ENCODE results near the gene STRN. TPM values are rescaled to one million over a fixed set of nuclear protein-coding genes. Genes with fewer than 3 reads are reported as not detected.

STRN gene
- total and polyA plus RNA-seq, 2 donors (not counting 1 experiment from before 2014, with no cell fraction given): 13.7 to 19.9 TPM

DNA sequence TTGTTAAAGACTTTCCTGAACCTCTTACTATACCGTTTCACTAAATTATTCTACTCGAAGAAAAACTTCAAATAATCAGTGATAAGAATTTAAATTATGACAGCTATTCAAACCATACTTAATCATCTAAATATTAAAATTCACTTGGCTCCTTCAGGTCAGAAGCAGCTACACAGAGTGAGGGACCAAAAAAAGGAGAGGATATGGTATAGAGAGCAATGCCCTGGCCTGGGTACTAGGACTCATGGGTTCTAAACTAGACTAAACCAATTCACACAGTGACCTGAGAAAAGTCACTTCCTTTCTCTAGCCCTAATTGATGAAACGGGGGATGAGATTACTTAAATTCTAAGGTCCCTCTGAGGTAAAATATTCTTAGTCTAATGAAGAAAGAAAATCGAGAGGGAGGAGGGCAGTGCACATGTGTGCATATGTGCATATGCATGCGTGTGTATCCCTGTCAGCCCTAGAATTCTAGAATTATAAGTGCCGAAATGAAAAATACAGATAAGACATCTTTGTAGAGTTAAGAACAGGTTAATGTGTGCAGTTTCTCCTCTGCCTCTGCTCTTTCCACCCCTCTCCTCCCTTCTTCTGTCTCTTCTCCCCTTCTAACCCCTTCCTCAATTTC is 11.2 kb downstream of the STRN start:
- Histone ChIP-seq H3K9me3 (ENCODE audit: control insufficient read depth, insufficient read depth, low read depth, low read length) (no peaks in the 10 kb centered on the region), H2AFZ (ENCODE audit: low read length) (no peak overlapping the region), H3K9ac (ENCODE audit: insufficient read depth, low read length) (no peak overlapping the region), H3K36me3 (ENCODE audit: control insufficient read depth, insufficient read depth, low read length) (no peaks in the 10 kb centered on the region), H3K27ac (ENCODE audit: insufficient read depth, low read length) (no peak overlapping the region), H3K79me2 (ENCODE audit: control insufficient read depth, insufficient read depth, low read length) (peaks cover 22% of the 10 kb centered on the region), H3K27me3 (ENCODE audit: control insufficient read depth, insufficient read depth, low read length) (no peaks in the 10 kb centered on the region), H3K4me2 (ENCODE audit: extremely low read depth, insufficient read depth, low read length) (no peak overlapping the region), H4K20me1 (ENCODE audit: control insufficient read depth, extremely low read depth, insufficient read depth, low read length) (no peaks in the 10 kb centered on the region), H3K4me3 (replicated peaks in 1 of 4; ENCODE audit: control extremely low read depth in 1 of 4, insufficient read depth in 1 of 4, low read depth in 3 of 4, low read length in 4 of 4) (no peak overlapping the region), H3K4me1 (ENCODE audit: control insufficient read depth, extremely low read depth, insufficient read depth, low read length) (peaks cover 6% of the 10 kb centered on the region)
- DNase-seq (ENCODE audit: low read depth in 2 of 2): no peak
- TF ChIP-seq EZH2 (IDR thresholded peaks at IDR 0.05; ENCODE audit: low read length, missing control alignments): no peak
- TF ChIP-seq, protein P1, sequence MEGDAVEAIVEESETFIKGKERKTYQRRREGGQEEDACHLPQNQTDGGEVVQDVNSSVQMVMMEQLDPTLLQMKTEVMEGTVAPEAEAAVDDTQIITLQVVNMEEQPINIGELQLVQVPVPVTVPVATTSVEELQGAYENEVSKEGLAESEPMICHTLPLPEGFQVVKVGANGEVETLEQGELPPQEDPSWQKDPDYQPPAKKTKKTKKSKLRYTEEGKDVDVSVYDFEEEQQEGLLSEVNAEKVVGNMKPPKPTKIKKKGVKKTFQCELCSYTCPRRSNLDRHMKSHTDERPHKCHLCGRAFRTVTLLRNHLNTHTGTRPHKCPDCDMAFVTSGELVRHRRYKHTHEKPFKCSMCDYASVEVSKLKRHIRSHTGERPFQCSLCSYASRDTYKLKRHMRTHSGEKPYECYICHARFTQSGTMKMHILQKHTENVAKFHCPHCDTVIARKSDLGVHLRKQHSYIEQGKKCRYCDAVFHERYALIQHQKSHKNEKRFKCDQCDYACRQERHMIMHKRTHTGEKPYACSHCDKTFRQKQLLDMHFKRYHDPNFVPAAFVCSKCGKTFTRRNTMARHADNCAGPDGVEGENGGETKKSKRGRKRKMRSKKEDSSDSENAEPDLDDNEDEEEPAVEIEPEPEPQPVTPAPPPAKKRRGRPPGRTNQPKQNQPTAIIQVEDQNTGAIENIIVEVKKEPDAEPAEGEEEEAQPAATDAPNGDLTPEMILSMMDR (conservative IDR thresholded peaks at IDR 0.05 in 1 of 2, IDR thresholded peaks at IDR 0.05 in 1 of 2; ENCODE audit: low read depth in 1 of 2, low read length in 2 of 2): no peak

DNA sequence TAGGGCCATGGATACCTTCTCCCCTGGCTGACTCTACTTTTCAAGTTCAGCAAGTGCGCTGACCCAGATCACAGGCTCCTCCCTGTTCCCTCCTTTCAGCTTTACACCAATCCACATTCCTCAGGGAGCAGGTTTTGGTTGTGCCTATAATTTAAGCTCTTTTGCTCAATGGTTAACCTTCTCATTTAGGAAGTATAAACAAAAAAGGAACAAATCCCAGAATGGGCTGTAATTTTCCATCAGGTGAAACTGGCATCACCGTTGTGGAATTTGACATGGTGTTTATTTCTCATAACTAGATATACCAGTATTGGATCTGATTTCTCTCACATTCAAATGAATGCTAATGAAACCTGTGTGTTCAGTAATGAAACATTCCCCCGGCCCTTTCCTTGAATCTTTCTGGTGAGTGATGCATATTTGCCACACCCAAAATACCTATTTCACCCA is 13.6 kb downstream of the STRN start:
- Histone ChIP-seq H3K4me1 (ENCODE audit: control insufficient read depth, extremely low read depth, insufficient read depth, low read length) (peaks cover 6% of the 10 kb centered on the region), H3K27ac (ENCODE audit: insufficient read depth, low read length) (no peak overlapping the region), H3K4me2 (ENCODE audit: extremely low read depth, insufficient read depth, low read length) (no peak overlapping the region), H3K4me3 (replicated peaks in 1 of 4; ENCODE audit: control extremely low read depth in 1 of 4, insufficient read depth in 1 of 4, low read depth in 3 of 4, low read length in 4 of 4) (no peak overlapping the region), H2AFZ (ENCODE audit: low read length) (no peak overlapping the region), H3K27me3 (ENCODE audit: control insufficient read depth, insufficient read depth, low read length) (no peaks in the 10 kb centered on the region), H3K9ac (ENCODE audit: insufficient read depth, low read length) (no peak overlapping the region), H3K9me3 (ENCODE audit: control insufficient read depth, insufficient read depth, low read depth, low read length) (no peaks in the 10 kb centered on the region), H3K79me2 (ENCODE audit: control insufficient read depth, insufficient read depth, low read length) (peaks cover 24% of the 10 kb centered on the region), H3K36me3 (ENCODE audit: control insufficient read depth, insufficient read depth, low read length) (no peaks in the 10 kb centered on the region), H4K20me1 (ENCODE audit: control insufficient read depth, extremely low read depth, insufficient read depth, low read length) (no peaks in the 10 kb centered on the region)
- TF ChIP-seq EZH2 (IDR thresholded peaks at IDR 0.05; ENCODE audit: low read length, missing control alignments): no peak
- TF ChIP-seq, protein P1 (conservative IDR thresholded peaks at IDR 0.05 in 1 of 2, IDR thresholded peaks at IDR 0.05 in 1 of 2; ENCODE audit: low read depth in 1 of 2, low read length in 2 of 2): no peak
- no peak for DNase-seq (ENCODE audit: low read depth in 2 of 2)

DNA sequence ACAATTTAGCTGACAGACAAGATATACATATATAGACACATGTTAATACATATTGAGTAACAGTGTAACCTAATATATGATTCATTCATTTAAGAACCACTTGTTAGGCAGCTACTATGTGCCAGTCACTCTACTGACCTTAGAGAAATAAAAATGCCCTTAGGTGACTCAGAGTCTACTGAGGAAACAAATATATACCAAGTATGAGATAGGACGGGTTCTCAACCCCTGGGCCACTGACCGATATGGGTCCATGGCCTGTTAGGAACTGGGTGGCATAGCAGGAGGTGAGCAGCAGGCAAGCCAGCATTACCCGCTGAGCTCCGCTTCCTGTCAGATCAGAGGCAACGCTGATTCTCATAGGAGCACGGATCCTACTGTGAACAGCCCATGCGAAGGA is 14.8 kb downstream of the STRN start:
- Histone ChIP-seq H3K9me3 (ENCODE audit: control insufficient read depth, insufficient read depth, low read depth, low read length) (no peaks in the 10 kb centered on the region), H3K4me2 (ENCODE audit: extremely low read depth, insufficient read depth, low read length) (no peak overlapping the region), H3K36me3 (ENCODE audit: control insufficient read depth, insufficient read depth, low read length) (no peaks in the 10 kb centered on the region), H3K27ac (ENCODE audit: insufficient read depth, low read length) (no peak overlapping the region), H3K4me3 (replicated peaks in 1 of 4; ENCODE audit: control extremely low read depth in 1 of 4, insufficient read depth in 1 of 4, low read depth in 3 of 4, low read length in 4 of 4) (no peak overlapping the region), H3K79me2 (ENCODE audit: control insufficient read depth, insufficient read depth, low read length) (peaks cover 24% of the 10 kb centered on the region), H3K9ac (ENCODE audit: insufficient read depth, low read length) (no peak overlapping the region), H3K27me3 (ENCODE audit: control insufficient read depth, insufficient read depth, low read length) (no peaks in the 10 kb centered on the region), H4K20me1 (ENCODE audit: control insufficient read depth, extremely low read depth, insufficient read depth, low read length) (no peaks in the 10 kb centered on the region), H2AFZ (ENCODE audit: low read length) (no peak overlapping the region), H3K4me1 (ENCODE audit: control insufficient read depth, extremely low read depth, insufficient read depth, low read length) (peaks cover 6% of the 10 kb centered on the region)
- DNase-seq (ENCODE audit: low read depth in 2 of 2): peak; percentile 31 to 57
- TF ChIP-seq EZH2 (IDR thresholded peaks at IDR 0.05; ENCODE audit: low read length, missing control alignments): no peak
- TF ChIP-seq, protein P1 (conservative IDR thresholded peaks at IDR 0.05 in 1 of 2, IDR thresholded peaks at IDR 0.05 in 1 of 2; ENCODE audit: low read depth in 1 of 2, low read length in 2 of 2): no peak
